ENCODE results near the gene RIBC2. TPM values are rescaled to one million over a fixed set of nuclear protein-coding genes. Genes with fewer than 3 reads are reported as not detected.

Gene RIBC2
- total and polyA plus RNA-seq, 2 of the 13 experiments (the other 11 are each of a cell fraction or from before 2014, with no cell fraction given), result 0.55 TPM; not detected in 1

DNA sequence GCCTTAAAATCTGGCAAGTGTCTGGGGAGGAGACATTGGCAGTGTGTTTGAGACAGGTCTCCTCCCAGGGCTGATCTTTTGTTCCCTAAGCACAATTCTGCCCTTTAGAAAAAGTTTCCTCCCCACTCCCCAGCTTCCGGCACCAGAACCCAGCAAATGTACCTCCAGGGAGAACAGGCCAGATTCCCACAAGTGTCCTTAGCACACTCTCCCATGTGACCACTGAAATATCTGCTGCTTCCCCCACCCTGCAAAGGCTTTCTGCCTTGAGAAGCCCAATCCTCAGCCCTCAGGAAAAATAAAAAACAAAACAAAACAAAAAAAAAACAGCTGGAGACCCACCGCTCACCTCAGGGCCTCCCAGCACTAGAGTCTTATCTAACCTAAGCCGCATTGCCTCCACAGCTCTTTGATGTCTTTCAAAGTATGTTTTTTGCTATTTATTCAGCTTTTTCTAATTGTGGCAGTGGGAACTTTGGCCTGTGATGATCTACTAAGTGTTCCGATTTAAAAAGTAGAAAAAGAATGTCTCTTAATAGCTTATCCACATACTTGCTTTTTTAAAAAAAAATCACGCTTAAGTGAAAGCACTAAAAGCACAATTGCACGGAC, 60.2 kb downstream of the RIBC2 start (continued):
- no peak for TF ChIP-seq ZBTB2 (CRISPR knock-in tag; IDR thresholded peaks at IDR 0.05; ENCODE audit: low read depth)
- TF ChIP-seq, protein P1, sequence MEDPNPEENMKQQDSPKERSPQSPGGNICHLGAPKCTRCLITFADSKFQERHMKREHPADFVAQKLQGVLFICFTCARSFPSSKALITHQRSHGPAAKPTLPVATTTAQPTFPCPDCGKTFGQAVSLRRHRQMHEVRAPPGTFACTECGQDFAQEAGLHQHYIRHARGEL (CRISPR knock-in tag; IDR thresholded peaks at IDR 0.05), result no peak
- TF ChIP-seq, protein P2, sequence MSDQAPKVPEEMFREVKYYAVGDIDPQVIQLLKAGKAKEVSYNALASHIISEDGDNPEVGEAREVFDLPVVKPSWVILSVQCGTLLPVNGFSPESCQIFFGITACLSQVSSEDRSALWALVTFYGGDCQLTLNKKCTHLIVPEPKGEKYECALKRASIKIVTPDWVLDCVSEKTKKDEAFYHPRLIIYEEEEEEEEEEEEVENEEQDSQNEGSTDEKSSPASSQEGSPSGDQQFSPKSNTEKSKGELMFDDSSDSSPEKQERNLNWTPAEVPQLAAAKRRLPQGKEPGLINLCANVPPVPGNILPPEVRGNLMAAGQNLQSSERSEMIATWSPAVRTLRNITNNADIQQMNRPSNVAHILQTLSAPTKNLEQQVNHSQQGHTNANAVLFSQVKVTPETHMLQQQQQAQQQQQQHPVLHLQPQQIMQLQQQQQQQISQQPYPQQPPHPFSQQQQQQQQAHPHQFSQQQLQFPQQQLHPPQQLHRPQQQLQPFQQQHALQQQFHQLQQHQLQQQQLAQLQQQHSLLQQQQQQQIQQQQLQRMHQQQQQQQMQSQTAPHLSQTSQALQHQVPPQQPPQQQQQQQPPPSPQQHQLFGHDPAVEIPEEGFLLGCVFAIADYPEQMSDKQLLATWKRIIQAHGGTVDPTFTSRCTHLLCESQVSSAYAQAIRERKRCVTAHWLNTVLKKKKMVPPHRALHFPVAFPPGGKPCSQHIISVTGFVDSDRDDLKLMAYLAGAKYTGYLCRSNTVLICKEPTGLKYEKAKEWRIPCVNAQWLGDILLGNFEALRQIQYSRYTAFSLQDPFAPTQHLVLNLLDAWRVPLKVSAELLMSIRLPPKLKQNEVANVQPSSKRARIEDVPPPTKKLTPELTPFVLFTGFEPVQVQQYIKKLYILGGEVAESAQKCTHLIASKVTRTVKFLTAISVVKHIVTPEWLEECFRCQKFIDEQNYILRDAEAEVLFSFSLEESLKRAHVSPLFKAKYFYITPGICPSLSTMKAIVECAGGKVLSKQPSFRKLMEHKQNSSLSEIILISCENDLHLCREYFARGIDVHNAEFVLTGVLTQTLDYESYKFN (CRISPR knock-in tag; conservative IDR thresholded peaks at IDR 0.05), result peak; percentile 37; the same call in 1 of the 2 replicates
- 0 out of 2 replicates have a peak, but pooled peaks have one; percentile 22 for TF ChIP-seq ZFX (CRISPR knock-in tag; IDR thresholded peaks at IDR 0.05; ENCODE audit: low read depth)
- TF ChIP-seq NR2C2 (CRISPR knock-in tag; IDR thresholded peaks at IDR 0.05; ENCODE audit: borderline replicate concordance), result no peak
- TF ChIP-seq PRPF4 (IDR thresholded peaks at IDR 0.05; ENCODE audit: low read depth, low read length, poor library complexity, severe bottlenecking), result no peak
- no peak for TF ChIP-seq CTCF (CRISPR knock-in tag; IDR thresholded peaks at IDR 0.05)
- no peak for TF ChIP-seq HIVEP1 (CRISPR knock-in tag; IDR thresholded peaks at IDR 0.05)
- TF ChIP-seq ATRX (CRISPR knock-in tag; IDR thresholded peaks at IDR 0.05; ENCODE audit: borderline replicate concordance), result no peak

All from HepG2 (cell line).